HEK293 (cell line): ENCODE measurements around the gene SOX13.

ENCODE experiments used
- CTCF ChIA-PET: fragments of 350-600 bp; formaldehyde crosslinking; extraction: SDS; loops from one replicate; lab custom pipeline; 2021; ENCODE audit warnings: antibody characterized with exemption; lab: Yijun Ruan, JAX
- POLR2A ChIA-PET: fragments of 300-600 bp; formaldehyde crosslinking; extraction: SDS; loops from one replicate; lab custom pipeline; 2020; ENCODE audit warnings: antibody characterized with exemption, inconsistent platforms; lab: Yijun Ruan, JAX
- H3K27ac ChIP-seq: fragments of 200-500 bp; sonication (Bioruptor generic); 2 replicates; pipeline ENCODE4 v1.5.1; 2014; ENCODE audit warnings: low read depth, low read length, control low read depth, inconsistent platforms; ENCODE audit errors: extremely low read depth
- H3K36me3 ChIP-seq, 2 experiments: fragments of 200-500 bp in 1 of 2; sonication (Bioruptor generic) in 1 of 2; 1 replicate in 1 of 2; 2 replicates in 1 of 2; pipeline ENCODE4 v1.5.1; 2014 to 2017; ENCODE audit warnings: inconsistent platforms in 2 of 2, low read length in 2 of 2; ENCODE audit not compliant: control insufficient read depth in 2 of 2, insufficient read depth in 1 of 2
- H3K4me1 ChIP-seq: fragments of 200-500 bp; sonication (Bioruptor generic); 2 replicates; pipeline ENCODE4 v1.5.1; 2014; ENCODE audit warnings: mild to moderate bottlenecking, low read length, inconsistent platforms; ENCODE audit not compliant: control insufficient read depth, insufficient read depth
- H3K4me3 ChIP-seq: 2 replicates; pipeline ENCODE4 v1.5.1; 2011; ENCODE audit warnings: low read depth, mild to moderate bottlenecking, control low read depth, low read length, moderate library complexity
- H3K9me3 ChIP-seq: fragments of 200-500 bp; sonication (Bioruptor generic); 2 replicates; pipeline ENCODE4 v1.5.1; 2014; ENCODE audit warnings: low read depth, low read length, inconsistent platforms; ENCODE audit not compliant: control insufficient read depth, insufficient read depth
- ATF2 ChIP-seq: fragments of 450-650 bp; formaldehyde crosslinking; IDR thresholded peaks from 2 replicates; pipeline ENCODE4 v1.5.1; 2016; ENCODE audit warnings: missing biosample characterization, missing genetic modification characterization, low read depth
- FEZF1 ChIP-seq: fragments of 450-650 bp; formaldehyde crosslinking; IDR thresholded peaks from 2 replicates; pipeline ENCODE4 v1.5.1; 2016; ENCODE audit warnings: missing biosample characterization, missing genetic modification characterization
- GLIS1 ChIP-seq: fragments of 450-650 bp; formaldehyde crosslinking; IDR thresholded peaks from 2 replicates; pipeline ENCODE4 v1.5.1; 2016; ENCODE audit warnings: missing biosample characterization, missing genetic modification characterization
- KLF1 ChIP-seq: fragments of 450-650 bp; formaldehyde crosslinking; IDR thresholded peaks from 2 replicates; pipeline ENCODE4 v1.5.1; 2016; ENCODE audit warnings: missing biosample characterization, missing genetic modification characterization
- OSR2 ChIP-seq: fragments of 450-650 bp; formaldehyde crosslinking; IDR thresholded peaks from 2 replicates; pipeline ENCODE4 v1.5.1; 2016; ENCODE audit warnings: missing biosample characterization, missing genetic modification characterization
- PRDM6 ChIP-seq: fragments of 450-650 bp; formaldehyde crosslinking; IDR thresholded peaks from 2 replicates; pipeline ENCODE4 v1.5.1; 2017; ENCODE audit warnings: missing biosample characterization, missing genetic modification characterization
- TCF7L2 ChIP-seq: IDR thresholded peaks from 2 replicates; pipeline ENCODE4 v1.6.1; 2011; ENCODE audit warnings: low read depth, mild to moderate bottlenecking, inconsistent platforms, low read length, moderate library complexity, borderline replicate concordance
- ZBTB8A ChIP-seq: fragments of 450-650 bp; formaldehyde crosslinking; IDR thresholded peaks from 2 replicates; pipeline ENCODE4 v1.5.1; 2016; ENCODE audit warnings: missing biosample characterization, missing genetic modification characterization
- ZFHX2 ChIP-seq: fragments of 450-650 bp; formaldehyde crosslinking; conservative IDR thresholded peaks from 2 replicates; pipeline ENCODE4 v1.5.1; 2016; ENCODE audit warnings: missing biosample characterization, missing genetic modification characterization
- ZIC2 ChIP-seq: fragments of 450-650 bp; formaldehyde crosslinking; IDR thresholded peaks from 2 replicates; pipeline ENCODE4 v1.5.1; 2016; ENCODE audit warnings: missing biosample characterization, missing genetic modification characterization
- ZNF138 ChIP-seq: fragments of 450-650 bp; formaldehyde crosslinking; IDR thresholded peaks from 2 replicates; pipeline ENCODE4 v1.5.1; 2016; ENCODE audit warnings: missing biosample characterization, missing genetic modification characterization, borderline replicate concordance
- ZNF175 ChIP-seq: fragments of 450-650 bp; formaldehyde crosslinking; IDR thresholded peaks from 2 replicates; pipeline ENCODE4 v1.5.1; 2016; ENCODE audit warnings: missing biosample characterization, missing genetic modification characterization
- ZNF18 ChIP-seq: fragments of 450-650 bp; formaldehyde crosslinking; IDR thresholded peaks from 2 replicates; pipeline ENCODE4 v1.5.1; 2016; ENCODE audit warnings: missing biosample characterization, missing genetic modification characterization
- ZNF211 ChIP-seq: fragments of 450-650 bp; formaldehyde crosslinking; IDR thresholded peaks from 2 replicates; pipeline ENCODE4 v1.5.1; 2016; ENCODE audit warnings: low read depth, missing biosample characterization, missing genetic modification characterization
- ZNF366 ChIP-seq: fragments of 450-650 bp; formaldehyde crosslinking; conservative IDR thresholded peaks from 2 replicates; pipeline ENCODE4 v1.5.1; 2016; ENCODE audit warnings: missing biosample characterization, missing genetic modification characterization
- ZNF37A ChIP-seq: fragments of 450-650 bp; IDR thresholded peaks from 2 replicates; pipeline ENCODE4 v1.5.1; 2018; ENCODE audit warnings: missing biosample characterization, missing genetic modification characterization
- ZNF423 ChIP-seq: fragments of 450-650 bp; formaldehyde crosslinking; IDR thresholded peaks from 2 replicates; pipeline ENCODE4 v1.5.1; 2016; ENCODE audit warnings: missing biosample characterization, missing genetic modification characterization
- ZNF488 ChIP-seq: fragments of 450-650 bp; formaldehyde crosslinking; IDR thresholded peaks from 2 replicates; pipeline ENCODE4 v1.5.1; 2016; ENCODE audit warnings: missing biosample characterization, missing genetic modification characterization
- ZNF514 ChIP-seq: fragments of 450-650 bp; formaldehyde crosslinking; IDR thresholded peaks from 2 replicates; pipeline ENCODE4 v1.5.1; 2016; ENCODE audit warnings: missing biosample characterization, missing genetic modification characterization
- ZNF777 ChIP-seq: fragments of 450-650 bp; formaldehyde crosslinking; IDR thresholded peaks from 2 replicates; pipeline ENCODE4 v1.5.1; 2017; ENCODE audit warnings: missing biosample characterization, missing genetic modification characterization, borderline replicate concordance
- ZNF843 ChIP-seq: fragments of 450-650 bp; formaldehyde crosslinking; IDR thresholded peaks from 2 replicates; pipeline ENCODE4 v1.5.1; 2016; ENCODE audit warnings: missing biosample characterization, missing genetic modification characterization
- ZXDB ChIP-seq: fragments of 450-650 bp; formaldehyde crosslinking; IDR thresholded peaks from 2 replicates; pipeline ENCODE4 v1.5.1; 2016; ENCODE audit warnings: missing biosample characterization, missing genetic modification characterization
- TF ChIP-seq, protein P1 (sequence below): fragments of 450-650 bp; formaldehyde crosslinking; IDR thresholded peaks from 2 replicates; pipeline ENCODE4 v1.5.1; 2016; ENCODE audit warnings: missing biosample characterization, missing genetic modification characterization

The SOX13 gene

GRCh38 chr1:204025917-204026707 lies 46.8 kb upstream of the SOX13 start:
- Histone ChIP-seq H3K4me1 (peaks cover 7% of the 10 kb centered on the region; the same call in 1 of the 2 replicates), H3K36me3 (no peaks in the 10 kb centered on the region), H3K9me3 (no peaks in the 10 kb centered on the region), H3K4me3 (no peak overlapping the region), H3K27ac (no peak overlapping the region)
- POLR2A ChIA-PET: no interaction called here
- CTCF ChIA-PET: no interaction called here
- TF ChIP-seq ATF2 (tag by site-specific recombination): no peak
- TF ChIP-seq ZFHX2: 0 out of 2 replicates have a peak, but pooled peaks have one; percentile 11

DNA sequence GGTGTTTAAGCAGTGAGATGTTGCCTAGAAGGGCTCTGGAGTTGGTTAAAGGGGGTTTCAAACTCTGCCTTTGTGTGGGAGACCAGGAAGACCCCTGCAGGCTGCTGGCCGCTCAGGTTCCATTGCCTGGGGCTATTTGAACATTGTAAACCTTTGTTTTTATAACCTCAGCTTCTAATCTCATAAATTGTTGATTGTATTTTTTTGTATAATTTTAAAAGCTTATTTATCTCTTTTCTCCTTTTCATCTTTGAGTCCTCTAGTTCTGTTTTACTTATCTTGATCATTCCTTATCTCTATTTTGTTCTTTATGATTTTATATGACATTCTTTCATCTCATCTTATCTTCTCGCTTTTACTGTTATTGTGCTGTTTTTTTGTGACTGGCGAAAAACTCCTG lies 45.5 kb upstream of the SOX13 start:
- Histone ChIP-seq H3K9me3 (no peaks in the 10 kb centered on the region), H3K36me3 (no peaks in the 10 kb centered on the region), H3K27ac (no peak overlapping the region), H3K4me1 (peaks cover 7% of the 10 kb centered on the region; the same call in 1 of the 2 replicates), H3K4me3 (no peak overlapping the region)
- TF ChIP-seq ZNF175 (tag by site-specific recombination) (no peak), ZNF488 (no peak), ZNF211 (tag by site-specific recombination) (no peak), ZNF423 (peak; percentile 42; the same call in 1 of the 2 replicates), KLF1 (tag by site-specific recombination) (no peak), ZXDB (tag by site-specific recombination) (peak; percentile 62), ZNF138 (tag by site-specific recombination) (no peak), ZNF37A (tag by site-specific recombination) (no peak), ZNF514 (tag by site-specific recombination) (no peak), GLIS1 (tag by site-specific recombination) (peak; percentile 86), TCF7L2 (peak; percentile 98), ZNF366 (tag by site-specific recombination) (0 out of 2 replicates have a peak, but pooled peaks have one; percentile 26), ZNF18 (tag by site-specific recombination) (peak; percentile 56; the same call in 1 of the 2 replicates), ZBTB8A (tag by site-specific recombination) (0 out of 2 replicates have a peak, but pooled peaks have one; percentile 32), OSR2 (tag by site-specific recombination) (peak; percentile 36; the same call in 1 of the 2 replicates), FEZF1 (tag by site-specific recombination) (peak; percentile 88), ZIC2 (tag by site-specific recombination) (peak; percentile 78), ZNF777 (no peak), ZNF843 (tag by site-specific recombination) (peak; percentile 77; the same call in 1 of the 2 replicates), PRDM6 (tag by site-specific recombination) (peak; percentile 70)
- TF ChIP-seq, protein P1, sequence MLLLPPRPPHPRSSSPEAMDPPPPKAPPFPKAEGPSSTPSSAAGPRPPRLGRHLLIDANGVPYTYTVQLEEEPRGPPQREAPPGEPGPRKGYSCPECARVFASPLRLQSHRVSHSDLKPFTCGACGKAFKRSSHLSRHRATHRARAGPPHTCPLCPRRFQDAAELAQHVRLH (tag by site-specific recombination): 0 out of 2 replicates have a peak, but pooled peaks have one; percentile 28
- POLR2A ChIA-PET: no interaction called here
- CTCF ChIA-PET: no interaction called here
